HEK293 (cell line): Measurements from ENCODE around the gene IBA57.

Experiments
- CTCF ChIP-seq: fragments of 450-650 bp; formaldehyde crosslinking; IDR thresholded peaks from 2 replicates; pipeline ENCODE4 v1.5.1; 2016; ENCODE audit warnings: missing biosample characterization, missing genetic modification characterization
- PRDM10 ChIP-seq: fragments of 450-650 bp; formaldehyde crosslinking; IDR thresholded peaks from 2 replicates; pipeline ENCODE4 v1.5.1; 2016; ENCODE audit warnings: missing biosample characterization, missing genetic modification characterization
- SALL2 ChIP-seq: fragments of 450-650 bp; formaldehyde crosslinking; IDR thresholded peaks from 2 replicates; pipeline ENCODE4 v1.5.0; 2017; ENCODE audit warnings: missing biosample characterization, mild to moderate bottlenecking, missing genetic modification characterization, borderline replicate concordance
- TF ChIP-seq, protein P1 (sequence below): fragments of 450-650 bp; formaldehyde crosslinking; IDR thresholded peaks from 2 replicates; pipeline ENCODE4 v1.5.1; 2016; ENCODE audit warnings: missing biosample characterization, missing genetic modification characterization

GRCh38 chr1:228131766-228132165, 33.8 kb upstream of the IBA57 start:
- TF ChIP-seq, protein P1, sequence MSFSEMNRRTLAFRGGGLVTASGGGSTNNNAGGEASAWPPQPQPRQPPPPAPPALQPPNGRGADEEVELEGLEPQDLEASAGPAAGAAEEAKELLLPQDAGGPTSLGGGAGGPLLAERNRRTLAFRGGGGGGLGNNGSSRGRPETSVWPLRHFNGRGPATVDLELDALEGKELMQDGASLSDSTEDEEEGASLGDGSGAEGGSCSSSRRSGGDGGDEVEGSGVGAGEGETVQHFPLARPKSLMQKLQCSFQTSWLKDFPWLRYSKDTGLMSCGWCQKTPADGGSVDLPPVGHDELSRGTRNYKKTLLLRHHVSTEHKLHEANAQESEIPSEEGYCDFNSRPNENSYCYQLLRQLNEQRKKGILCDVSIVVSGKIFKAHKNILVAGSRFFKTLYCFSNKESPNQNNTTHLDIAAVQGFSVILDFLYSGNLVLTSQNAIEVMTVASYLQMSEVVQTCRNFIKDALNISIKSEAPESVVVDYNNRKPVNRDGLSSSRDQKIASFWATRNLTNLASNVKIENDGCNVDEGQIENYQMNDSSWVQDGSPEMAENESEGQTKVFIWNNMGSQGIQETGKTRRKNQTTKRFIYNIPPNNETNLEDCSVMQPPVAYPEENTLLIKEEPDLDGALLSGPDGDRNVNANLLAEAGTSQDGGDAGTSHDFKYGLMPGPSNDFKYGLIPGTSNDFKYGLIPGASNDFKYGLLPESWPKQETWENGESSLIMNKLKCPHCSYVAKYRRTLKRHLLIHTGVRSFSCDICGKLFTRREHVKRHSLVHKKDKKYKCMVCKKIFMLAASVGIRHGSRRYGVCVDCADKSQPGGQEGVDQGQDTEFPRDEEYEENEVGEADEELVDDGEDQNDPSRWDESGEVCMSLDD (tag by site-specific recombination): no peak
- no peak for TF ChIP-seq PRDM10
- no peak for TF ChIP-seq SALL2 (tag by site-specific recombination)
- no peak for TF ChIP-seq CTCF (tag by site-specific recombination)
